EH (cell line): ENCODE results near the gene SSTR3.
"Not testable (repeated sequence)": the region's sequence is repeated elsewhere in the genome, so short reads cannot be mapped to it uniquely, and the experiment has no call there.

ENCODE experiments used
- DNase-seq: peaks from one replicate; pipeline ENCODE4 v3.0.0-alpha.2; 2015; ENCODE audit warnings: low read depth

The SSTR3 gene

GRCh38 chr22:37211075-37211865, 1.0 kb downstream of the SSTR3 start:
- no peak for DNase-seq

DNA sequence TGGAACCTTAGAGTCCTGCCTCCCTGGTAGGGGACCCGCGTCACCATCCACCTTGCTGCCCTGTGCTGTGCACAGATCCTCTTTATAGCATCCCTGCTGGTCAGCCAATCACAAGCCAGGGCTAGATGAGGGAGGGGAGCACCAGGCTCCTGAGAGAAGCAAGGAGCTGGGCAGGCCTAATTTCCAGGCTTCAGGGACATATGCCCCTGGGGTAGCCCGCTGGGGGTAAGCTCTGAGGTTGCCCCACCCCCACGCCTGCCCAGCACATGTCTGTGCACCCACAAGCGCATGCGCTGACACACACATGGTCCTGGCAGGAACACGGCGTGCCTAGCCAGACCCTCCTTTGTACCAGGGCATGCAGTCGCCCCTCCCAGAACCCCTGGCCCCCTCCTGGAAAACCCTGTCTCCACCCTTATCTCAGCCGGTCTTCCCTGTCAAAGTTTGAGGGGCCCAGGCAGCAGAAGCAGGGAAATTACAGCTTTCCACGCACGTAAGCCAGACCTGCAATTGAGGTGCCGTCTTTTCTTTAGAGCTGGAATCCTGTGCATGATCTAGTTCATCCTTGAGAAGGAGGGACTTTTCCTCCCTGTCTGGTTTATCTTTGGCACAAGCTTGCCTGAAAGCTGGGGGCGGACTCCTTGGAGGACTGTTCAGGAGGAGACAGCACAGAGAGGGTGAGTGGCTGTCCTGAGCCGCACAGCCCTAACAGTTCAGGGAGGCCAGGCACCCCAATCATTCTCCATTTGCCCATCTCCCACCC, 2.1 kb downstream of the SSTR3 start:
- no peak for DNase-seq

DNA sequence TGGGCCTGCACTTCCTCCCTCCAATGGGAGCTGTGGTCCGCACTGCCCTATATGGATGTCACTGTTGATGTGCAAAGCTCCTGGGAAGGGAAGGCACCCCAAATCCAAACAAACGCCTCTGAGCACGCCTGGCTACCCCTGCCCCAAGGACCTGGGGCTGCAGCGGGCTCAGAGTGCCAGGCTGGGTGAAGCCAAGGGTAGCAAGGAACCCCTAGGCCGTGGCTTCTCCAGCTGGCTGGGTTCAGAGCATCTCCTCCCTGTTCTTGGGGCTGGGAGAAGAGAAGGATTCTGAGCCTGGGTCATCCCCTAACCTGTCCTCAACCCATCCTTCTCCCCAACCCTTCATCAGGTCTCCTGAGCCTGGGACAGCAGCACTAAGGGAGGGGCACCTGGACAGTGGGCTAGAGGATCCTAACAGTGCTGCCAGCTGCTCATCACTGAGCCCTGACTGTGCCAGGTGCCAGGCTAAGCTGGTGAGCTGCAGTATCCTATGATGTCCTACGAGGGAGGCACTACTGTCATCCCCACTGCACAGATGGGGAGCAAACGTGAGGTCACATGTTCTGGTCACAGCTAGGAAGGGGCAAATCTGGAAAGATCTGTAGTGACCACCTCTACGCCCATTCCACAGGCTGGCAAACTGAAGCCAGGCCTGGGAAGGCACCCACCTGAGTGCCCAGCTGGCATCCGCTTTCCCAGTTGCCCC, 3.0 kb downstream of the SSTR3 start:
- no peak for DNase-seq

- DNase-seq = no peak
Observed at GRCh38 chr22:37208401-37209139, 3.7 kb downstream of the SSTR3 start.

DNA sequence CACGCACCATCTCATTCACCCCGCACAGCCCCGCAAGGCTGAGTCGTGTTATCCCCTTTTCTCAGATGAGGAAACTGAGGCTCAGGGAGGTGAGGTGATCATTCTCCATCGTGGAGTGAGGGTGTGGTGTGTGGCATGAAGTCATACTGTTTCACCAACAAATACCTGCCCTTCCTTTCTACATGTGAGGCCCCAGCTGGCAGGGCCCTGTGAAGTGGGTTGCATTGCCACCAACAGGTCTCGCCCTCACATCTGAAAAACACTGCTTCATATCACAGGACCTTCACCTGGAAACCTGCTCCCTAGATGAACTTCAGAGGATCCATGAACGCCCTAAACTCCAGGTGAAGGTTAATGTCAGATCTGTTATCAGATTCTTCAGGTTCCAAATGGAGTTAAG, 4.3 kb downstream of the SSTR3 start:
- DNase-seq = no peak

DNA sequence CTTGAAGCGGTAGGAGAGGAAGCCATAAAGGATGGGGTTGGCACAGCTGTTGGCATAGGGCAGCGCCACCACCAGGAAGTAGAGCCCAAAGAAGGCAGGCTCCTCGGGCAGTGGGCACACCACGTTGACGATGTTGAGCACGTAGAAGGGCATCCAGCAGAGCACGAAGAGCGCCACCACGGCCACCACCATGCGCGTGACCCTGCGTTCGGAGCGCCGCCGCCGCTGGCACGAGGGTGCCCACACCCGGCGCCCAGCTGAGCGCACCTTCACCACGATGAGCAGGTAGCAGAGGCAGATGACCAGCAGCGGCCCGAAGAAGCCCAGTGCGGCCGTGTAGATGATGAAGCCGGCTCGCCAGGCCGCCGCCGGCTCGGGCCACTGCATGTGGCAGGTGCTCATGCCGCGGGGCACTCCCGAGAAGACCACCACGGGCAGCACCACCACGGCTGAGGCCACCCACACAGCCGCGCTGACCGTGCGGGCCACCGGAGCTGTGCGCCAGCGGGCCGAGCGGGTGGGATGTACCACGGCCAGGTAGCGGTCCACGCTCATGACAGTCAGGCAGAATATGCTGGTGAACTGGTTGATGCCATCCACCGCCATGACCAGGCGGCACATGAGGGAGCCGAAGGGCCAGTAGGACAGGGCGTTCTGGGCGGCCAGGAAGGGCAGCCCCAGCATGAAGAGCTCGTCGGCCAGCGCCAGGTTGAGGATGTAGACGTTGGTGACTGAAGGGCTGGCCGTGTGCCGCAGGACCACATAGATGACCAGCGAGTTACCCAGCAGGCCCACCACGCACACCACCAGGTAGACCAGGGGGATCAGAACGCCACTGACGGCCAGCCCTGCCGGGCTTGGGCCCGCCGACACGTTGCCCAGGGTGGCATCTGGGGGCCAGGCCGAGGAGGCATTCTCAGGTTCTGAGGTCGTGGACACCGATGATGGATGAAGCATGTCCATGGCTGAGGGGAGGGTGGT, 5.1 kb downstream of the SSTR3 start:
- DNase-seq = no peak

GRCh38 chr22:37206118-37206840, 6.0 kb downstream of the SSTR3 start:
- DNase-seq = no peak

GRCh38 chr22:37205046-37205445, 7.2 kb downstream of the SSTR3 start:
- DNase-seq = no peak

GRCh38 chr22:37204045-37204655, 8.1 kb downstream of the SSTR3 start:
- DNase-seq = no peak

DNA sequence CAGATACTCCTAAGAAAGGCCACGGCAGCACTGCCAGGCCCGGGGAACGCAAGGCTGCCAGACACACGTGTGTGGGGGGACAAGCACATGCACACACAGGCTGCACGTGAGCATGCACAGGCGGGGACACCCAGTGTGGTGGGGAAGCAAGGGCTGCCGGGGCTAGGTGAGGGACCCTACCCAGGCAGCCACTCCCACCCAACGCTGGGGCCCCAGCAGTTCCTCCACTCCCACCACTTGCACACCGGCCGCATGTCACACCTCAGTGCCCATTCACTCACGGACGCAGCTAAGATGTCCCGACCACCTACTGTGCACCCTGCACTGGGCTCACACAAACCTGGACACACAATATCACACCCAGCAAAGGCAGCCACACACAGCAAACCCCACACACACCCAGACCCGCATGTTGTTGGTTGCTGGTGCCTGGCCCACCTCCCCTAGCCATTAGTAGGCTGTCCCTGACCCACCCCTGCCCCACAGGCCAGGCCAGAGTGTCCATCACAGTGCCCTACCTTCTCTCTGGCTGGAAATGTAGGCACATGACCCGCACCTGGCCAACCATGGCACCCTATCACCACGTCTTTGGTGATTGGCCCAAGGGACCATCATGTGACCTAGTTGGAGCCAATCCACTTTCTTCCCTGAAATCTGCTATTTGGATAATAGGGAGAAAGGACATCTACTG, 8.8 kb downstream of the SSTR3 start:
- no peak for DNase-seq

DNA sequence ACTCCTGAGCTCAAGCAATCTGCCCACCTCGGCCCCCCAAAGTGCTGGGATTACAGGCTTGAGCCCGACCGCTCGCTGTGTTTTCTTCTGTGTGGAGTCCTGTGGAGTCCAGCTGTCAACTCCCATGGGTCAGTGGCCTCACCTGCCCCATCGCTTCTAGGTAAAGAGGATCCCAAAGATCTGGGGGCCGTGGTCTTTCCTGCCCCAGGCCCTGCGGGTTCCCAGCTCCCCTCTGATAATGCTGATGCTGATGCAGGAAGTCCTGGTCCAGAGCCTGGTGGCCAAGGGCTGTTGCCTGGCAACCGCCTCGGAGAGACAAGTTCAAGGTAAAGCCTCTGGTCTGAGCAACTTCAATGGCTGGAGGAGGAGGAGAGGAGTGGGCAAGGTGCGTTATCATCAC, 9.6 kb downstream of the SSTR3 start:
- DNase-seq = no peak

- DNase-seq = no peak
Observed at GRCh38 chr22:37202001-37202555, 10.2 kb downstream of the SSTR3 start.

- not testable (repeated sequence) for DNase-seq
Observed at GRCh38 chr22:37201443-37201820, 10.8 kb downstream of the SSTR3 start.

DNA sequence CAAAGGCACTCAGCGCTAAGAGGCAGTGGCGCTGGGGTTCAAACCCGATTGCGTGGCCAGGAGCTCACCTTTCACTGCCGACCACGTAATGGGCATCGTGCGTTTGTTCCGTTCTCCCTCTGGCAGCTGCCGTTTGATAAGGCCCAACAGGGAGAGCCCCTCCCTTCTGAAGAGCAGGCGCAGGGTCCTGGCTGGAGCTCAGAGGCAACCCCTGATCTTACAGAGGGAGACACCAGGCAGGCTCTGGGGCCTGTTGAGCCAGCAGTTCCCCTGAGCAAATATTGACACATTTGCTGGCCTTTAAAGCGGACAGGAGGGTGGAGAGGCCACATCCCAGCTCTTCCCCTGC, 12.5 kb downstream of the SSTR3 start:
- DNase-seq = no peak

- peak; percentile 97 for DNase-seq
Observed at GRCh38 chr22:37199103-37199759, 13.0 kb downstream of the SSTR3 start.

DNA sequence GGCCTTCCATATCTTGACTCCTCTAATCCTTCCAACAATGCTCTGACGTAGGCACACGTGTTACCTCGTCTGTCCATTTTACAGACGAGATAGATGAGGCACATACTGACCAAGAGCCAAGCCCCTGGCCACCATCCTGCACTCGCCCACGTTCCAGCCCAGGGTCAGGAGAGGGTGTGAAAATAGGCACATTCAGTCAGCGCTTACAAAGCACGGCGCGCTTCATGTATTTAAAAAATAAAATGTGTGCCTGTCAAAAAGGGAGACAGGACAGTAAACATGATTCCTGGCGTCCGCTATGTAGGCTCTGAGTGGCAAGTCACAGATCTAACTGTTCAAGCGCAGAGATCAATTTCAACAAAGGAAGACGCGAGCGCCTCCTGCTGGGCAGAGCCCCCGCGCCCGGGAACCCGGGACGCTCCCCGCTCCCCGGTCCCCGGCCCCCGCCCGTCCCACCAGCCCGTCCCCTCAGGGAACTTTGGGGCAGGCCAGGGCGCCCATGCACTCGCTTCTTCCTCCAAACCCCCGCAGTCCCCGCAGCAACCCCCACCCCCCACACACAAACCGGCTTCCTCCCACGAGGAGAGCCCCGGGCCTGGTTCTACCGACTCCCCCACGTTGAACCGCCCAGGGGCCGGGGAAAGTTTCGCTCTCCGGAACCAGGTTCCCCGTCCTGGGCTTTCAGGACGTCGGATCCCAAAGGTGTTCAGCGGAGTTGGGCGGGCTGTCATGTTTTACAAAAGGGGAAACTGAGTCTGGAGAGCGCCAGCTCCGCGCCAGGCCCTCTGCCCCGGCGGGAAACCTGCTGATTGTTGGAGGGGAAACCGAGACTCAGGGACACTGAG, 13.8 kb downstream of the SSTR3 start:
- peak; percentile 75 for DNase-seq

GRCh38 chr22:37197451-37198257, 14.6 kb downstream of the SSTR3 start:
- DNase-seq = peak; percentile 82
